HCT116 (cell line): ENCODE data around the gene GMEB2. TPM values are rescaled to one million over a fixed set of nuclear protein-coding genes. Genes with fewer than 3 reads are reported as not detected.

Source experiments
- ATAC-seq: fragments of 200-7000 bp; cut with Tn5 transposase; 2 replicates; pipeline ENCODE4 v1.9.1; 2020; ENCODE audit warnings: mild to moderate bottlenecking, moderate library complexity
- BruUV-seq: library from RNA; stranded (reverse); fragments of 400-500 nt; replicated peaks from 2 replicates; lab custom pipeline; 2021; lab: Mats Ljungman, UMichigan
- CTCF ChIA-PET: fragments of 300-600 bp; sonication (Branson Sonifier 250); formaldehyde crosslinking; loops from one replicate; lab custom pipeline; 2021; ENCODE audit warnings: antibody characterized with exemption; lab: Charles Lee
- POLR2A ChIA-PET: fragments of 300-600, 350-600 bp; sonication (Branson Sonifier 250); formaldehyde crosslinking; loops from one replicate; lab custom pipeline; 2021; ENCODE audit warnings: antibody characterized with exemption; lab: Charles Lee
- RAD21 ChIA-PET, 2 experiments: fragments of 300-600 bp; sonication (Branson Sonifier 250); formaldehyde crosslinking; loops; one replicate each; lab custom pipeline; 2023; ENCODE audit warnings: low total read pairs in 2 of 2; ENCODE audit not compliant: uncharacterized antibody in 2 of 2, unreplicated experiment in 2 of 2, low non-redundant PET in 1 of 2; lab: Charles Lee
- DNase-seq: peaks from one replicate; pipeline ENCODE4 v3.0.0-alpha.2; 2010; ENCODE audit warnings: low read depth, low spot score
- H2AFZ ChIP-seq: fragments of 200-600 bp; shearing (Covaris generic), sonication (generic); 2 replicates; pipeline ENCODE4 v1.6.1; 2017; ENCODE audit warnings: low read depth, mixed run types, mixed read lengths, antibody characterized with exemption, low read length; ENCODE audit not compliant: poor library complexity, severe bottlenecking
- H3K27ac ChIP-seq: 2 replicates; pipeline ENCODE4 v1.5.1; 2012; ENCODE audit warnings: low read depth, low read length
- H3K27me3 ChIP-seq: fragments of 200-600 bp; sonication (generic); 2 replicates; pipeline ENCODE4 v1.6.1; 2016; ENCODE audit warnings: mixed run types, low read length, mixed read lengths; ENCODE audit not compliant: insufficient read depth
- H3K36me3 ChIP-seq, 2 experiments: fragments of 200-500 bp in 1 of 2; fragments of 200-600 bp in 1 of 2; sonication (Bioruptor generic) in 1 of 2; sonication (generic) in 1 of 2; 2 replicates each; pipeline versions ENCODE4 v1.5.1 to v1.6.1; 2014 to 2016; ENCODE audit warnings: low read length in 2 of 2, inconsistent platforms in 1 of 2, mixed read lengths in 1 of 2, mixed run types in 1 of 2; ENCODE audit not compliant: insufficient read depth in 2 of 2, control insufficient read depth in 1 of 2
- H3K4me1 ChIP-seq, 2 experiments: fragments of 200-600 bp in 1 of 2; sonication (generic) in 1 of 2; 2 replicates each; pipeline versions ENCODE4 v1.5.1 to v1.6.1; 2012 to 2017; ENCODE audit warnings: low read length in 2 of 2, inconsistent platforms in 1 of 2, mild to moderate bottlenecking in 1 of 2, mixed read lengths in 1 of 2, mixed run types in 1 of 2, moderate library complexity in 1 of 2; ENCODE audit not compliant: insufficient read depth in 2 of 2, control insufficient read depth in 1 of 2
- H3K4me2 ChIP-seq: fragments of 200-600 bp; sonication (generic); 2 replicates; pipeline ENCODE4 v1.6.1; 2017; ENCODE audit warnings: mixed run types, low read length, mixed read lengths
- H3K4me3 ChIP-seq, 2 experiments: fragments of 200-600 bp in 1 of 2; sonication (generic) in 1 of 2; replicated peaks in 1 of 2; 2 replicates each; pipeline ENCODE4 v1.5.1; 2011 to 2016; ENCODE audit warnings: low read length in 2 of 2, control low read depth in 1 of 2, low read depth in 1 of 2, mild to moderate bottlenecking in 1 of 2, mixed read lengths in 1 of 2, mixed run types in 1 of 2
- H3K79me2 ChIP-seq: fragments of 200-600 bp; sonication (generic); 2 replicates; pipeline ENCODE4 v1.6.1; 2017; ENCODE audit warnings: mild to moderate bottlenecking, mixed run types, low read length, moderate library complexity, mixed read lengths; ENCODE audit not compliant: insufficient read depth
- H3K9ac ChIP-seq: fragments of 200-600 bp; sonication (generic); 2 replicates; pipeline ENCODE4 v1.6.1; 2016; ENCODE audit warnings: low read length, mixed read lengths
- H3K9me2 ChIP-seq: fragments of 200-600 bp; sonication (generic), shearing (Covaris generic); 2 replicates; pipeline ENCODE4 v1.6.1; 2017; ENCODE audit warnings: mixed run types, mild to moderate bottlenecking, moderate library complexity; ENCODE audit not compliant: insufficient read depth
- H3K9me3 ChIP-seq, 2 experiments: fragments of 200-500 bp in 1 of 2; fragments of 200-600 bp in 1 of 2; sonication (Bioruptor generic) in 1 of 2; sonication (generic) in 1 of 2; 2 replicates each; pipeline ENCODE4 v1.6.1; 2014 to 2017; ENCODE audit warnings: low read length in 2 of 2, mixed read lengths in 2 of 2, inconsistent platforms in 1 of 2, low read depth in 1 of 2, mild to moderate bottlenecking in 1 of 2, mixed run types in 1 of 2, moderate library complexity in 1 of 2; ENCODE audit not compliant: control insufficient read depth in 1 of 2, insufficient read depth in 1 of 2
- H4K20me1 ChIP-seq: fragments of 200-600 bp; sonication (generic), shearing (Covaris generic); 2 replicates; pipeline ENCODE4 v1.6.1; 2017; ENCODE audit warnings: mixed run types, mild to moderate bottlenecking, moderate library complexity; ENCODE audit not compliant: insufficient read depth
- CEBPB ChIP-seq: IDR thresholded peaks from 2 replicates; pipeline ENCODE4 v1.6.1; 2012; ENCODE audit warnings: low read depth
- EGR1 ChIP-seq: IDR thresholded peaks from 2 replicates; pipeline ENCODE4 v1.6.1; 2012; ENCODE audit warnings: low read depth
- EZH2phosphoT487 ChIP-seq: fragments of 200-600 bp; IDR thresholded peaks from 2 replicates; pipeline ENCODE4 v1.6.1; 2018; ENCODE audit warnings: antibody characterized with exemption, borderline replicate concordance
- FOSL1 ChIP-seq: IDR thresholded peaks from 2 replicates; pipeline ENCODE4 v1.6.1; 2012; ENCODE audit warnings: low read depth
- MAX ChIP-seq: IDR thresholded peaks from 2 replicates; pipeline ENCODE4 v1.6.1; 2012
- POLR2A ChIP-seq: IDR thresholded peaks from 2 replicates; pipeline ENCODE4 v1.7.0; 2011; ENCODE audit warnings: borderline replicate concordance; ENCODE audit not compliant: insufficient read depth, insufficient read length; ENCODE audit errors: extremely low read depth
- POLR2AphosphoS5 ChIP-seq: IDR thresholded peaks from 2 replicates; pipeline ENCODE4 v1.6.1; 2011; ENCODE audit warnings: mild to moderate bottlenecking, low read depth, low read length, moderate library complexity
- RAD21 ChIP-seq: IDR thresholded peaks from 2 replicates; pipeline ENCODE4 v1.6.1; 2012; ENCODE audit warnings: low read depth, mild to moderate bottlenecking
- SIN3A ChIP-seq: IDR thresholded peaks from 2 replicates; pipeline ENCODE4 v1.6.1; 2012; ENCODE audit warnings: low read depth
- SP1 ChIP-seq: IDR thresholded peaks from 2 replicates; pipeline ENCODE4 v1.6.1; 2012; ENCODE audit warnings: low read depth
- SRF ChIP-seq: IDR thresholded peaks from 2 replicates; pipeline ENCODE4 v1.6.1; 2012; ENCODE audit warnings: low read depth
- YY1 ChIP-seq: IDR thresholded peaks from 2 replicates; pipeline ENCODE4 v1.6.1; 2011; ENCODE audit warnings: low read length, low read depth, moderate library complexity, mild to moderate bottlenecking; ENCODE audit not compliant: insufficient replicate concordance; ENCODE audit errors: extremely low read depth
- ZBTB33 ChIP-seq: IDR thresholded peaks from 2 replicates; pipeline ENCODE4 v1.6.1; 2011; ENCODE audit warnings: mild to moderate bottlenecking, low read length, moderate library complexity; ENCODE audit not compliant: insufficient replicate concordance; ENCODE audit errors: extremely low read depth
- ZFX ChIP-seq: fragments of 450-650 bp; IDR thresholded peaks from 2 replicates; pipeline ENCODE4 v1.6.1; 2017
- ZNF274 ChIP-seq: fragments of 200-500 bp; sonication (Bioruptor generic); IDR thresholded peaks from 2 replicates; pipeline ENCODE4 v1.6.1; 2014; ENCODE audit warnings: mild to moderate bottlenecking, low read depth, low read length, inconsistent platforms
- intact Hi-C: fragments of 100-400 bp; cut with micrococcal nuclease; formaldehyde crosslinking; loops from 2 replicates; pipeline ENCODE4 v1.10.0; 2022
- total RNA-seq: library from RNA; stranded (reverse); gene quantifications from one replicate; pipeline ENCODE4 v1.2.1, GENCODE V29; 2021; ENCODE audit not compliant: unreplicated experiment
- TF ChIP-seq, protein P1 (sequence below): IDR thresholded peaks from 2 replicates; pipeline ENCODE4 v1.6.1; 2012; ENCODE audit warnings: low read depth

GMEB2 gene
- total RNA-seq, 1 experiment from 2014 or later, result 13.9 TPM

GRCh38 chr20:63662813-63663189 lies 35.9 kb upstream of the GMEB2 start:
- H2AFZ ChIP-seq, result no peak overlapping the region
- no peak overlapping the region for H3K4me3 ChIP-seq
- no peak for TF ChIP-seq CEBPB
- TF ChIP-seq EGR1, result no peak
- no peak for TF ChIP-seq YY1
- TF ChIP-seq MAX, result no peak
- TF ChIP-seq ZBTB33, result no peak
- TF ChIP-seq POLR2AphosphoS5, result no peak
- TF ChIP-seq ZFX, result no peak
- TF ChIP-seq SP1, result no peak
- no peak for TF ChIP-seq ZNF274
- no peak for TF ChIP-seq SIN3A
- no peak for TF ChIP-seq FOSL1
- no peak for TF ChIP-seq RAD21
- no peak for TF ChIP-seq SRF
- no peak for TF ChIP-seq EZH2phosphoT487
- TF ChIP-seq, protein P1, sequence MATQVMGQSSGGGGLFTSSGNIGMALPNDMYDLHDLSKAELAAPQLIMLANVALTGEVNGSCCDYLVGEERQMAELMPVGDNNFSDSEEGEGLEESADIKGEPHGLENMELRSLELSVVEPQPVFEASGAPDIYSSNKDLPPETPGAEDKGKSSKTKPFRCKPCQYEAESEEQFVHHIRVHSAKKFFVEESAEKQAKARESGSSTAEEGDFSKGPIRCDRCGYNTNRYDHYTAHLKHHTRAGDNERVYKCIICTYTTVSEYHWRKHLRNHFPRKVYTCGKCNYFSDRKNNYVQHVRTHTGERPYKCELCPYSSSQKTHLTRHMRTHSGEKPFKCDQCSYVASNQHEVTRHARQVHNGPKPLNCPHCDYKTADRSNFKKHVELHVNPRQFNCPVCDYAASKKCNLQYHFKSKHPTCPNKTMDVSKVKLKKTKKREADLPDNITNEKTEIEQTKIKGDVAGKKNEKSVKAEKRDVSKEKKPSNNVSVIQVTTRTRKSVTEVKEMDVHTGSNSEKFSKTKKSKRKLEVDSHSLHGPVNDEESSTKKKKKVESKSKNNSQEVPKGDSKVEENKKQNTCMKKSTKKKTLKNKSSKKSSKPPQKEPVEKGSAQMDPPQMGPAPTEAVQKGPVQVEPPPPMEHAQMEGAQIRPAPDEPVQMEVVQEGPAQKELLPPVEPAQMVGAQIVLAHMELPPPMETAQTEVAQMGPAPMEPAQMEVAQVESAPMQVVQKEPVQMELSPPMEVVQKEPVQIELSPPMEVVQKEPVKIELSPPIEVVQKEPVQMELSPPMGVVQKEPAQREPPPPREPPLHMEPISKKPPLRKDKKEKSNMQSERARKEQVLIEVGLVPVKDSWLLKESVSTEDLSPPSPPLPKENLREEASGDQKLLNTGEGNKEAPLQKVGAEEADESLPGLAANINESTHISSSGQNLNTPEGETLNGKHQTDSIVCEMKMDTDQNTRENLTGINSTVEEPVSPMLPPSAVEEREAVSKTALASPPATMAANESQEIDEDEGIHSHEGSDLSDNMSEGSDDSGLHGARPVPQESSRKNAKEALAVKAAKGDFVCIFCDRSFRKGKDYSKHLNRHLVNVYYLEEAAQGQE, result no peak
- no peak for TF ChIP-seq POLR2A
- H3K27ac ChIP-seq, result no peak overlapping the region
- no peaks in the 10 kb centered on the region for H3K9me2 ChIP-seq
- no peaks in the 10 kb centered on the region for H4K20me1 ChIP-seq
- intact Hi-C loops, result no loop called here
- peaks cover 7 to 12% of the 10 kb centered on the region in 2 experiments for H3K4me1 ChIP-seq
- RAD21 ChIA-PET, result no interaction called here
- POLR2A ChIA-PET, result no interaction called here
- H3K79me2 ChIP-seq, result peaks cover 60% of the 10 kb centered on the region
- no peak for ATAC-seq
- no peaks in the 10 kb centered on the region for H3K9me3 ChIP-seq
- H3K27me3 ChIP-seq, result no peaks in the 10 kb centered on the region
- no peak overlapping the region for H3K9ac ChIP-seq
- DNase-seq, result no peak
- CTCF ChIA-PET, result no interaction called here
- H3K4me2 ChIP-seq, result no peak overlapping the region
- peaks cover 17 to 34% of the 10 kb centered on the region in 2 experiments for H3K36me3 ChIP-seq
- no TSS peak for BruUV-seq
